Measurements from ENCODE around the gene REXO5.

The REXO5 gene

GRCh38 chr16:20871941-20872815 is 65.9 kb downstream of the REXO5 start:
- no peak for DNase-seq (ENCODE audit: low read depth in 2 of 2)

- no peak for DNase-seq (ENCODE audit: low read depth in 2 of 2)
Observed at GRCh38 chr16:20873331-20873730, 67.0 kb downstream of the REXO5 start.

- no peak for DNase-seq (ENCODE audit: low read depth in 2 of 2)
Observed at GRCh38 chr16:20874088-20874581, 67.8 kb downstream of the REXO5 start.

GRCh38 chr16:20875355-20875650 is 69.0 kb downstream of the REXO5 start:
- no peak for DNase-seq (ENCODE audit: low read depth in 2 of 2)

GRCh38 chr16:20878682-20879147 is 72.4 kb downstream of the REXO5 start:
- DNase-seq (ENCODE audit: low read depth in 2 of 2): no peak

- no peak for DNase-seq (ENCODE audit: low read depth in 2 of 2)
Observed at GRCh38 chr16:20879175-20880040, 73.1 kb downstream of the REXO5 start.

- DNase-seq (ENCODE audit: low read depth in 2 of 2): no peak
Observed at GRCh38 chr16:20880867-20881502, 74.7 kb downstream of the REXO5 start.

GRCh38 chr16:20881503-20881878 is 75.2 kb downstream of the REXO5 start:
- no peak for DNase-seq (ENCODE audit: low read depth in 2 of 2)

- no peak for DNase-seq (ENCODE audit: low read depth in 2 of 2)
Observed at GRCh38 chr16:20883554-20884239, 77.4 kb downstream of the REXO5 start.

GRCh38 chr16:20884240-20884556 is 77.9 kb downstream of the REXO5 start:
- no peak for DNase-seq (ENCODE audit: low read depth in 2 of 2)

GRCh38 chr16:20886320-20886719 is 80.0 kb downstream of the REXO5 start:
- no peak for DNase-seq (ENCODE audit: low read depth in 2 of 2)

- no peak for DNase-seq (ENCODE audit: low read depth in 2 of 2)
Observed at GRCh38 chr16:20887207-20887606, 80.9 kb downstream of the REXO5 start.

- no peak for DNase-seq (ENCODE audit: low read depth in 2 of 2)
Observed at GRCh38 chr16:20889625-20890275, 83.4 kb downstream of the REXO5 start.

GRCh38 chr16:20894388-20894787 is 88.1 kb downstream of the REXO5 start:
- no peak for DNase-seq (ENCODE audit: low read depth in 2 of 2)

- no peak for DNase-seq (ENCODE audit: low read depth in 2 of 2)
Observed at GRCh38 chr16:20897253-20897897, 91.0 kb downstream of the REXO5 start.

GRCh38 chr16:20897922-20898321 is 91.6 kb downstream of the REXO5 start:
- DNase-seq (ENCODE audit: low read depth in 2 of 2): no peak

GRCh38 chr16:20899071-20899470 is 92.7 kb downstream of the REXO5 start:
- no peak for DNase-seq (ENCODE audit: low read depth in 2 of 2)
